ENCODE results near the gene FBXO24. TPM values are rescaled to one million over a fixed set of nuclear protein-coding genes. Genes with fewer than 3 reads are reported as not detected.

The FBXO24 gene
- total and polyA plus RNA-seq, 2 of the 8 experiments (the other 6 are each of a cell fraction or from before 2014, with no cell fraction given): 0.35 to 0.57 TPM

GRCh38 chr7:100649826-100650565 lies 63.9 kb downstream of the FBXO24 start:
- Histone ChIP-seq H3K36me3 (ENCODE audit: control insufficient read depth in 2 of 4, insufficient read depth in 4 of 4, low read length in 3 of 4) (no peaks in the 10 kb centered on the region), H2BK15ac (ENCODE audit: low read length) (peak overlapping the region; percentile 11; the same call in 1 of the 2 replicates)

More at GRCh38 chr7:100649826-100650565, 63.9 kb downstream of the FBXO24 start:
- H3K4me1 ChIP-seq (replicated peaks in 1 of 4; ENCODE audit: control insufficient read depth in 3 of 4, insufficient read depth in 4 of 4, low read length in 3 of 4): peaks cover 0 to 16% (median 5%) of the 10 kb centered on the region in 4 experiments; a peak in 4 of 7 replicates
- H4K5ac ChIP-seq (ENCODE audit: insufficient read length, low read depth, low read length): no peak overlapping the region
- no peak for DNase-seq (ENCODE audit: low read depth in 1 of 2, low spot score in 2 of 2)
- no peak overlapping the region for H4K8ac ChIP-seq (ENCODE audit: extremely low read depth, insufficient read depth, low read length)
- TF ChIP-seq MAX (IDR thresholded peaks at IDR 0.05) (no peak), GTF2F1 (IDR thresholded peaks at IDR 0.05; ENCODE audit: borderline replicate concordance, low read depth, low read length) (no peak), SUZ12 (IDR thresholded peaks at IDR 0.05; ENCODE audit: low read length) (no peak), GABPA (IDR thresholded peaks at IDR 0.05; ENCODE audit: borderline replicate concordance, insufficient read depth, low read length) (no peak), EGR1 (IDR thresholded peaks at IDR 0.05; ENCODE audit: borderline replicate concordance, low read depth, low read length) (no peak), HDAC6 (IDR thresholded peaks at IDR 0.05; ENCODE audit: low read depth, low read length) (no peak), BRCA1 (IDR thresholded peaks at IDR 0.05; ENCODE audit: low read depth, low read length) (no peak), ZNF274 (IDR thresholded peaks at IDR 0.05; ENCODE audit: borderline replicate concordance, extremely low read depth, low read length) (no peak)
- peak overlapping the region; percentile 56; the same call in 1 of the 2 replicates for H2AK5ac ChIP-seq (ENCODE audit: low read depth, low read length)
- no peak for FAIRE-seq
- peak overlapping the region; percentile 62 for H3K56ac ChIP-seq (replicated peaks; ENCODE audit: insufficient read length, low read depth, low read length)
- no peak overlapping the region for H3K27ac ChIP-seq (ENCODE audit: low read depth, low read length)
- H4K91ac ChIP-seq (replicated peaks; ENCODE audit: insufficient read length, low read length): peak overlapping the region; percentile 93
- H3K18ac ChIP-seq (ENCODE audit: extremely low read depth, low read length): no peak overlapping the region
- peaks cover 0 to 3% of the 10 kb centered on the region in 2 experiments for H4K20me1 ChIP-seq (replicated peaks in 1 of 2; ENCODE audit: control insufficient read depth in 1 of 2, insufficient read depth in 2 of 2, low read length in 2 of 2)
- H3K4ac ChIP-seq (replicated peaks; ENCODE audit: insufficient read length, low read depth, low read length): no peak overlapping the region
- no peak overlapping the region for H3K4me3 ChIP-seq (ENCODE audit: extremely low read depth in 1 of 4, insufficient read depth in 2 of 4, low read depth in 3 of 4, low read length in 4 of 4)
- no peak overlapping the region for H2BK120ac ChIP-seq (replicated peaks; ENCODE audit: low read depth, low read length)
- no peak overlapping the region for H3K14ac ChIP-seq (ENCODE audit: insufficient read length)
- no peak overlapping the region for H3K9ac ChIP-seq (replicated peaks in 1 of 4; ENCODE audit: extremely low read depth in 1 of 4, low read depth in 3 of 4, low read length in 3 of 4)
- peak overlapping the region; percentile 6; the same call in 1 of the 2 replicates for H2BK20ac ChIP-seq (ENCODE audit: low read length)
- ChIA-PET POLR2A (ENCODE audit: partially characterized antibody) (interaction anchor here (0.8 kb wide), 1 partner anchor 56 kb away, joined by 3 read pairs; the partner anchor contains the start of gene POP7), CTCF (ENCODE audit: partially characterized antibody) (interaction anchor here (0.7 to 4.1 kb wide), 7 partner anchors 16 to 91 kb away, joined by 3 to 30 read pairs (median 4); no protein-coding TSS in a partner anchor)
- no peaks in the 10 kb centered on the region for H3K9me3 ChIP-seq (ENCODE audit: insufficient read depth in 2 of 2, low read depth in 1 of 2, low read length in 1 of 2)
- no peak overlapping the region for H3K23ac ChIP-seq (ENCODE audit: insufficient read length)
- no peak overlapping the region for H2AFZ ChIP-seq (ENCODE audit: low read length)
- H3K27me3 ChIP-seq (replicated peaks in 1 of 4; ENCODE audit: control insufficient read depth in 3 of 4, extremely low read depth in 1 of 4, insufficient read depth in 3 of 4, low read length in 3 of 4): peaks cover 1 to 11% (median 5%) of the 10 kb centered on the region in 4 experiments
- H3K23me2 ChIP-seq (ENCODE audit: low read depth, low read length): peaks cover 4% of the 10 kb centered on the region
- no peak overlapping the region for H3K4me2 ChIP-seq (ENCODE audit: insufficient read depth in 1 of 2, low read depth in 2 of 2, low read length in 2 of 2)
- 95% methylated on average over 15 of the region's 15 CpGs; no CpG with 5 or more reads in 1 of the 2 experiments for WGBS, 2 experiments (ENCODE audit: extremely low coverage in 1 of 2, insufficient coverage in 1 of 2, insufficient read length in 1 of 2, insufficient replicate concordance in 2 of 2, low coverage in 1 of 2, low lambda C conversion rate in 2 of 2, missing lambda C conversion rate in 1 of 2)
- no peaks in the 10 kb centered on the region for H3K79me1 ChIP-seq (ENCODE audit: low read depth, low read length)
- 0 out of 2 replicates have a peak overlapping the region, but pooled peaks have one; percentile 30 for H2BK12ac ChIP-seq (ENCODE audit: low read depth, low read length)
- 0 out of 4 replicates have a peak, but pooled peaks cover 0 to 2% of the 10 kb centered on the region in 2 experiments for H3K79me2 ChIP-seq (ENCODE audit: control insufficient read depth in 1 of 2, insufficient read depth in 2 of 2, low read length in 2 of 2)
- no peak overlapping the region for H2BK5ac ChIP-seq (ENCODE audit: low read depth, low read length)

All from H1 (cell line).